Stomach (tissue), 4 donors: ENCODE data around the gene UMAD1.

Source experiments
- CTCF ChIP-seq, 7 experiments: fragments of 450-650 bp in 4 of 7; fragments of 200-600 bp in 3 of 7; sonication (generic) in 3 of 7; IDR thresholded peaks; one replicate each; pipeline ENCODE4 v1.5.1; 2016 to 2019; ENCODE audit warnings: antibody characterized with exemption in 7 of 7, control low read depth in 2 of 7, mild to moderate bottlenecking in 1 of 7
- POLR2A ChIP-seq, 4 donors: fragments of 450-650 bp; IDR thresholded peaks; one replicate each; pipeline ENCODE4 v1.6.1; 2016; ENCODE audit warnings: antibody characterized with exemption in 4 of 4, control low read depth in 2 of 4, mild to moderate bottlenecking in 1 of 4, moderate library complexity in 1 of 4
- POLR2AphosphoS5 ChIP-seq, 3 donors: sonication (generic); formaldehyde crosslinking; IDR thresholded peaks; one replicate each; pipeline ENCODE4 v1.6.1; 2016; ENCODE audit warnings: antibody characterized with exemption in 3 of 3

GRCh38 chr7:7672545-7673239, 32.1 kb downstream of the UMAD1 start:
- no peak for TF ChIP-seq CTCF (IDR thresholded peaks at IDR 0.05)
- TF ChIP-seq POLR2A (IDR thresholded peaks at IDR 0.05), result no peak
- TF ChIP-seq POLR2AphosphoS5 (IDR thresholded peaks at IDR 0.05), result no peak
